Measurements from ENCODE around the gene LCOR. TPM values are rescaled to one million over a fixed set of nuclear protein-coding genes. Genes with fewer than 3 reads are reported as not detected.
A peak's percentile ranks its signal among the peaks of the same experiment; 100 is the strongest.
"Not testable (repeated sequence)": the region's sequence is repeated elsewhere in the genome, so short reads cannot be mapped to it uniquely, and the experiment has no call there.

The LCOR gene
- total and polyA plus RNA-seq, 4 experiments from 2014 or later = 15.0 to 44.9 (median 32.6) TPM

DNA sequence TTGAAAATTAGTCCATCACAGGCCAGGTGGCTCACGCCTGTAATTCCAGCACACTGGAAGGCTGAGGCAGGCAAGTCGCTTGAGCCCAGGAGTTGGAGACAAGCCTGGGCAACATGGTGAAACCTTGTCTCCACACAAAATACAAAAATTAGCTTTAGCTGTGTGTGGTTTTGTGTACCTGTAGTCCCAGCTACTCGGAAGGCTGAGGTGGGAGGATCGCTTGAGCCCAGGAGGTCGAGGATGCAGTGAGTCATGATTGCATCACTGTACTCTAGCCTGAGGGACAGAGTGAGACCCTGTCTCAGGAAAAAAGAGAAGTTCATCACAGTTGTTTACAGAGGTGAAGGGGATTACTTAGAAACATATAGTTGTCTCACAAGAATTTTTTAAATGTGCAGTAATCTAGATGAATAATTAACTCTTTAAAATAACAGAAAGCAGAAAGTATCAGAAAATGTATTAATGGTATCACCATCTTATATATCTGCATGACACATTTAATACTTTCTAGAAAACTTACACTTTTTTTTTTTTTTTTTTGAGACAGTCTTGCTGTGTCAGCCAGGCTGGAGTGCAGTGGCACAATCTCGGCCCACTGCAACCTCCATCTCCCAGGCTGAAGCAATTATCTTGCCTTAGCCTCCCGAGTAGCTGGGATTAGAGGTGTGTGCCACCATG is 8.9 kb downstream of the LCOR start:
- POLR2A ChIA-PET (ENCODE audit: partially characterized antibody) = no interaction called here
- no peaks in the 10 kb centered on the region for H3K9me3 ChIP-seq (ENCODE audit: control insufficient read depth in 1 of 2, low read length in 2 of 2)
- no peaks in the 10 kb centered on the region for H3K36me3 ChIP-seq (ENCODE audit: insufficient read depth, low read length)
- peak overlapping the region in 1 of 8 donors; percentile 24 for H3K4me3 Mint-ChIP-seq
- no peak for DNase-seq
- no peak overlapping the region for H3K27ac Mint-ChIP-seq
- H3K9me3 Mint-ChIP-seq = no peaks in the 10 kb centered on the region
- CTCF ChIA-PET (ENCODE audit: partially characterized antibody) = interaction anchor here (0.9 kb wide), 1 partner anchor 70 kb away, joined by 3 read pairs; no protein-coding TSS in a partner anchor
- intact Hi-C loops (cut with micrococcal nuclease) = no loop called here
- no peaks in the 10 kb centered on the region for H3K27me3 Mint-ChIP-seq
- H3K4me3 ChIP-seq (ENCODE audit: low read length in 2 of 2) = no peak overlapping the region
- no peak overlapping the region for H3K27ac ChIP-seq (ENCODE audit: low read depth, low read length)
- peaks cover 48 to 75% (median 62%) of the 10 kb centered on the region in 4 donors for H3K4me1 Mint-ChIP-seq
- H3K27me3 ChIP-seq (ENCODE audit: insufficient read depth, low read length) = no peaks in the 10 kb centered on the region
- peaks cover 64% of the 10 kb centered on the region for H3K4me1 ChIP-seq (ENCODE audit: insufficient read depth, low read length)
- H3K36me3 Mint-ChIP-seq = peaks cover 7 to 8% of the 10 kb centered on the region in 2 donors

DNA sequence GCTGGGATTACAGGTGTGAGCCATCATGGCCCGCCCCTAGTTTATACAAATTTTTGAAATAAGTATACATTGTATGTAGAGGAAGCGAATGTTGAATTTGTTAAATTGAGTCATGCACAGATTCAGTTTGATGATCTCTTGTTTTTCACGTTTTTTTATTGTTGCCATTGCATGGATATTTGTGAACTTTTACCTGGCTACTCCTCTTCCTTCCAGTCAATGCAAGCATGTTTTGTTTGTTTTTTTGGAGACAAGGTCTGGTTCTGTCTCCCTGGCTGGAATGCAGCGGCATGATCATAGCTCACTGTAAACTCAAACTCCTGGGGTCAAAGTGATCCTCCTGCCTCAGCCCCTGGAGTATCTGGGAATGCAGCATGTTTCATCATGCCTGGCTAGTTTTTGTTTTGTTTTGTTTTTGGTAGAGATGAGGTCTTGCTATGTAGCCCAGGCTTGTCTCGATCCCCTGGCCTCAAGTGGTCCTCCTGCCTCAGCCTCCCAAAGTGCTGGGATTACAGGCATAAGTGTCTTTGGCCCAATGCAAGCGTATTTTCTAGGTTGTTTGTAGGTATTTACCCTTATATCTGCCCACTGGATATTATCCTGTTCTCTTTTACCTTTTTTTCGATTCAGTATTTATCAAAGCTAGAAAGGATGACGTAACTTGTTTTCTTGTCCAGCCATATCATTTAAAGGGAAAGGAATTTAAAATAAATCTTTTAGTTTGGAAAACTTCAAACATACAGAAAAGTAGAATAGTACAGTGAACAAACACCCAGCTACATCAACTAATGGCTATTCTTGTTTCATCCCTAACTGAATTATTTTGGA is 11.0 kb downstream of the LCOR start:
- no peak for DNase-seq
- no peaks in the 10 kb centered on the region for H3K27me3 Mint-ChIP-seq
- ChIA-PET CTCF (ENCODE audit: partially characterized antibody) (no interaction called here), POLR2A (ENCODE audit: partially characterized antibody) (interaction anchor here (2.2 kb wide), 1 partner anchor 10 kb away, joined by 7 read pairs; the partner anchor contains the start of gene LCOR)
- H3K4me3 ChIP-seq (ENCODE audit: low read length in 2 of 2) = no peak overlapping the region
- H3K27me3 ChIP-seq (ENCODE audit: insufficient read depth, low read length) = no peaks in the 10 kb centered on the region
- peaks cover 0 to 2% (median 0%) of the 10 kb centered on the region in 8 donors for H3K9me3 Mint-ChIP-seq
- H3K9me3 ChIP-seq (ENCODE audit: control insufficient read depth in 1 of 2, low read length in 2 of 2) = no peaks in the 10 kb centered on the region
- peak overlapping the region in 1 of 8 donors; percentile 32 for H3K4me3 Mint-ChIP-seq
- H3K36me3 ChIP-seq (ENCODE audit: insufficient read depth, low read length) = no peaks in the 10 kb centered on the region
- H3K4me1 Mint-ChIP-seq = peaks cover 41 to 71% (median 60%) of the 10 kb centered on the region in 4 donors
- intact Hi-C loops (cut with micrococcal nuclease) = no loop called here
- peak overlapping the region in 2 of 7 donors; percentile 41 to 67 for H3K27ac Mint-ChIP-seq
- H3K27ac ChIP-seq (ENCODE audit: low read depth, low read length) = no peak overlapping the region
- H3K4me1 ChIP-seq (ENCODE audit: insufficient read depth, low read length) = peaks cover 58% of the 10 kb centered on the region
- peaks cover 2 to 3% of the 10 kb centered on the region in 2 donors for H3K36me3 Mint-ChIP-seq

DNA sequence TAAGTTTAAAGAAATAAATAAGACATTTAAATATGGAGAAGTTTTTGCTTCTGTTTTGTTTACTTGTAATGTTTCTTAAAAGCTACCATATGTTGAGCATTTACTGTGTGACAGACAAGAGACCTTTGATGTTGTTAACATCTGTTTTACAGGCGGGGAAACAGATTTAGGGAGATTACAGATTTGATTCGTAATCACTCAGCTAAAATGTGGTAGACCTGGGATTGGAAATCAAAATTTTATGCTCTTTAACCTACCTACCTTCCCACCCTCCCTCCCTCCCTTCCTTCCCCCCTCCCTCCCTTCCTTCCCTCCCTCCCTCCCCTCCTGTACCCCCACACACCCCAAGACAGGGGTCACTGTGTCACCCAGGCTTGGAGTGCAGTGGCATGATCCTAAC is 11.7 kb downstream of the LCOR start:
- Mint-ChIP-seq H3K9me3 (peaks cover 0 to 2% (median 0%) of the 10 kb centered on the region in 8 donors), H3K4me3 (peak overlapping the region in 1 of 8 donors; percentile 7), H3K4me1 (peaks cover 35 to 65% (median 54%) of the 10 kb centered on the region in 4 donors), H3K27ac (no peak overlapping the region), H3K27me3 (no peaks in the 10 kb centered on the region), H3K36me3 (peaks cover 2 to 3% of the 10 kb centered on the region in 2 donors)
- Histone ChIP-seq H3K4me3 (ENCODE audit: low read length in 2 of 2) (no peak overlapping the region), H3K9me3 (ENCODE audit: control insufficient read depth in 1 of 2, low read length in 2 of 2) (no peaks in the 10 kb centered on the region), H3K36me3 (ENCODE audit: insufficient read depth, low read length) (no peaks in the 10 kb centered on the region), H3K4me1 (ENCODE audit: insufficient read depth, low read length) (peaks cover 52% of the 10 kb centered on the region), H3K27me3 (ENCODE audit: insufficient read depth, low read length) (no peaks in the 10 kb centered on the region), H3K27ac (ENCODE audit: low read depth, low read length) (no peak overlapping the region)
- ChIA-PET POLR2A (ENCODE audit: partially characterized antibody) (interaction anchor here (2.2 kb wide), 1 partner anchor 11 kb away, joined by 7 read pairs; the partner anchor contains the start of gene LCOR), CTCF (ENCODE audit: partially characterized antibody) (no interaction called here)
- no peak for DNase-seq
- intact Hi-C loops (cut with micrococcal nuclease) = no loop called here

DNA sequence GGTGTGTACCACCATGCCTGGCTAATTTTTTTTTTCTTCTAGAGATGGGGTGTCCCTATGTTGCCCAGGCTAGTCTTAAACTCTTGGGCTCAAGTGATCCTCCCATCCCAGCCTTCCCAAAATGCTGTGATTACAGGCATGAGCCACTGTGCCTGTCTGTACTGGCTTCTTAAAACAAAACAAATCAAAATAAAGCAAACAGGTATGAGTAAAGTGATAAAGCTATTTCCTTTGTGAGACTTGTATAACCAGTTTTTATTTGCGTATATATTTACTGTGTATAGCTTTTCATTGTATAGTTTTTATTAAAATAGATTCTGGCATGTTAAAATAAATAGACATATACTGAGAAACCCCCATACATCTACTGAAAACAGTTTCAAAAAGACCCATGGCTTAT is 14.3 kb downstream of the LCOR start:
- H3K36me3 ChIP-seq (ENCODE audit: insufficient read depth, low read length) = peaks cover 2% of the 10 kb centered on the region
- Mint-ChIP-seq H3K27me3 (no peaks in the 10 kb centered on the region), H3K9me3 (peaks cover 0 to 2% (median 0%) of the 10 kb centered on the region in 8 donors), H3K4me1 (peaks cover 36 to 60% (median 49%) of the 10 kb centered on the region in 4 donors), H3K4me3 (no peak overlapping the region), H3K36me3 (peaks cover 8 to 11% of the 10 kb centered on the region in 2 donors), H3K27ac (peak overlapping the region in 1 of 7 donors; percentile 32)
- DNase-seq = no peak
- intact Hi-C loops (cut with micrococcal nuclease) = no loop called here
- H3K4me1 ChIP-seq (ENCODE audit: insufficient read depth, low read length) = peaks cover 30% of the 10 kb centered on the region
- no peaks in the 10 kb centered on the region for H3K9me3 ChIP-seq (ENCODE audit: control insufficient read depth in 1 of 2, low read length in 2 of 2)
- ChIA-PET CTCF (ENCODE audit: partially characterized antibody) (interaction anchor here (0.6 to 1.4 kb wide), 3 partner anchors 14 to 83 kb away, joined by 3 read pairs; no protein-coding TSS in a partner anchor), POLR2A (ENCODE audit: partially characterized antibody) (no interaction called here)
- no peak overlapping the region for H3K4me3 ChIP-seq (ENCODE audit: low read length in 2 of 2)
- H3K27me3 ChIP-seq (ENCODE audit: insufficient read depth, low read length) = no peaks in the 10 kb centered on the region
- H3K27ac ChIP-seq (ENCODE audit: low read depth, low read length) = no peak overlapping the region

DNA sequence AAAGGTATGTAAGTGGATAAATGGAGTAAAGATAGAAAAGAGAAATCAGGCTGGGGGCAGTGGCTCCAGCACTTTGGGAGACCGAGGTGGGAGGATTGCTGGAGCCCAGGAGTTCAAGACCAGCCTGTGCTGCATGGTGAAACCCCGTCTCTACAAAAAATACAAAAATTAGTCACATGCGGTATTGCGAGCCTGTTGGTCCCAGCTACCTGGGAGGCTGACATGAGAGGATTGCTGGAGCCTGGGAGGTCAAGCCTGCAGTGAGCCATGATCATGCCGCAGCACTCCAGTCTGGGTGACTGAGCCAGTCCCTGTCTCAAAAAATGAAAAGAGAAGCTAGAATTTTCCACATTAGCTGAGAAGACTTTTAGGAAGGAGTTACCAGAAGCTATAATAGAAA is 14.8 kb downstream of the LCOR start:
- intact Hi-C loops (cut with micrococcal nuclease) = no loop called here
- Mint-ChIP-seq H3K36me3 (peaks cover 8 to 13% of the 10 kb centered on the region in 2 donors), H3K27ac (peak overlapping the region in 1 of 7 donors; percentile 32), H3K27me3 (no peaks in the 10 kb centered on the region), H3K4me3 (no peak overlapping the region), H3K9me3 (peaks cover 0 to 2% (median 0%) of the 10 kb centered on the region in 8 donors), H3K4me1 (peaks cover 39 to 62% (median 52%) of the 10 kb centered on the region in 4 donors)
- H3K36me3 ChIP-seq (ENCODE audit: insufficient read depth, low read length) = peaks cover 4% of the 10 kb centered on the region
- H3K4me1 ChIP-seq (ENCODE audit: insufficient read depth, low read length) = peaks cover 30% of the 10 kb centered on the region
- no peak overlapping the region for H3K27ac ChIP-seq (ENCODE audit: low read depth, low read length)
- H3K4me3 ChIP-seq (ENCODE audit: low read length in 2 of 2) = no peak overlapping the region
- no peak for DNase-seq
- H3K9me3 ChIP-seq (ENCODE audit: control insufficient read depth in 1 of 2, low read length in 2 of 2) = no peaks in the 10 kb centered on the region
- ChIA-PET POLR2A (ENCODE audit: partially characterized antibody) (no interaction called here), CTCF (ENCODE audit: partially characterized antibody) (interaction anchor here (0.6 to 1.0 kb wide), 2 partner anchors 14 to 80 kb away, joined by 3 read pairs; no protein-coding TSS in a partner anchor)
- no peaks in the 10 kb centered on the region for H3K27me3 ChIP-seq (ENCODE audit: insufficient read depth, low read length)

DNA sequence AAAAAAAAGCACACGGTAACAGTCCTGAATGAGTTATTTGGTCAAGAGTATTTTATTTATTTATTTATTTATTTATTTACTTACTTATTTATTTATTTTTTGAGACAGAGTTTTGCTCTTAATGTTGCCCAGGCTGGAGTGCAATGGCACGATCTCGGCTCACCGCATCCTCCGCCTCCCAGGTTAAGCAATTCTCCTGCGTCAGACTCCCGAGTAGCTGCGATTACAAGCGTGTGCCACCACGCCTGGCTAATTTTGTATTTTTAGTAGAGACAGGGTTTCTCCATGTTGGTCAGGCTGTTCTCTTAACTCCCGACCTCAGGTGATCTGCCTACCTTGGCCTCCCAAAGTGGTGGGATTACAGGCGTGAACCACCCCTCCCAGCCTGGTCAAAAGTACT is 15.3 kb downstream of the LCOR start:
- H3K4me1 ChIP-seq (ENCODE audit: insufficient read depth, low read length) = peaks cover 28% of the 10 kb centered on the region
- H3K36me3 ChIP-seq (ENCODE audit: insufficient read depth, low read length); H3K9me3 Mint-ChIP-seq; H3K27me3 Mint-ChIP-seq; H3K9me3 ChIP-seq (ENCODE audit: control insufficient read depth in 1 of 2, low read length in 2 of 2); intact Hi-C loops (cut with micrococcal nuclease); H3K27me3 ChIP-seq (ENCODE audit: insufficient read depth, low read length); POLR2A ChIA-PET (ENCODE audit: partially characterized antibody); DNase-seq; H3K4me3 ChIP-seq (ENCODE audit: low read length in 2 of 2); H3K27ac ChIP-seq (ENCODE audit: low read depth, low read length): not testable (repeated sequence)
- CTCF ChIA-PET (ENCODE audit: partially characterized antibody) = interaction anchor here (1.0 kb wide), 1 partner anchor 13 kb away, joined by 3 read pairs; no protein-coding TSS in a partner anchor
- Mint-ChIP-seq H3K4me1 (peaks cover 39 to 63% (median 52%) of the 10 kb centered on the region in 4 donors), H3K4me3 (peak overlapping the region in 1 of 8 donors; percentile 6), H3K36me3 (peaks cover 8 to 14% of the 10 kb centered on the region in 2 donors), H3K27ac (peak overlapping the region in 1 of 7 donors; percentile 37)

DNA sequence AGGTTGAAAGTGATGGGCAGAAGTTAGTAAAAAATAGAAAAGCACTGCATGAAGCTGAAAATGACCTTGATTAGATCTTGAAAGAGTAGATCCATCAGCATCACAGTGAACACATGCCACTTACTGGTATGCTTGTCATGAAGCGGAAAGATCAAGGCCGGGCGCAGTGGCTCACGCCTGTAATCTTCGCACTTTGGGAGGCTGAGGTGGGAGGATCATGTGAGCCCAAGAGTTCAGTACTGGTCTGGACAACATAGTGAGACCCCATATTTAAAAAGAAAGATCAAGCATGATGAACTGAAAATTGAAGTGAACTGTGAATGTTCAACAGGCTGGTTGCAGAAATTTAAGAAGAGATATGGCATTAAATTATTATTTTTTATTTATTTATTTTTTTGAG is 18.0 kb downstream of the LCOR start:
- DNase-seq = no peak
- no peak overlapping the region for H3K27ac Mint-ChIP-seq

More for the DNA sequence above, 18.0 kb downstream of the LCOR start:
- no peak overlapping the region for H3K4me3 ChIP-seq (ENCODE audit: low read length in 2 of 2)
- intact Hi-C loops (cut with micrococcal nuclease) = no loop called here
- peaks cover 14 to 23% of the 10 kb centered on the region in 2 donors for H3K36me3 Mint-ChIP-seq
- no peaks in the 10 kb centered on the region for H3K27me3 Mint-ChIP-seq
- H3K9me3 Mint-ChIP-seq = peaks cover 0 to 2% (median 0%) of the 10 kb centered on the region in 8 donors
- ChIA-PET CTCF (ENCODE audit: partially characterized antibody) (interaction anchor here (0.7 kb wide), 1 partner anchor 60 kb away, joined by 3 read pairs; no protein-coding TSS in a partner anchor), POLR2A (ENCODE audit: partially characterized antibody) (no interaction called here)
- no peak overlapping the region for H3K4me3 Mint-ChIP-seq
- H3K9me3 ChIP-seq (ENCODE audit: control insufficient read depth in 1 of 2, low read length in 2 of 2) = no peaks in the 10 kb centered on the region
- H3K27me3 ChIP-seq (ENCODE audit: insufficient read depth, low read length) = no peaks in the 10 kb centered on the region
- H3K4me1 ChIP-seq (ENCODE audit: insufficient read depth, low read length) = peaks cover 7% of the 10 kb centered on the region
- H3K36me3 ChIP-seq (ENCODE audit: insufficient read depth, low read length) = peaks cover 4% of the 10 kb centered on the region
- H3K4me1 Mint-ChIP-seq = peaks cover 35 to 58% (median 43%) of the 10 kb centered on the region in 4 donors
- no peak overlapping the region for H3K27ac ChIP-seq (ENCODE audit: low read depth, low read length)
